Tibial nerve (tissue), 4 donors: ENCODE measurements around the gene ZFPL1.
"Not testable (repeated sequence)": the region's sequence is repeated elsewhere in the genome, so short reads cannot be mapped to it uniquely, and the experiment has no call there.

Experiments used
- CTCF ChIP-seq, 5 experiments: fragments of 200-600 bp in 3 of 5; fragments of 450-650 bp in 2 of 5; sonication (generic) in 3 of 5; IDR thresholded peaks; one replicate each; pipeline ENCODE4 v1.5.1; 2016 to 2019; ENCODE audit warnings: antibody characterized with exemption in 5 of 5, mild to moderate bottlenecking in 3 of 5, moderate library complexity in 2 of 5
- EP300 ChIP-seq, 2 donors: sonication (generic); formaldehyde crosslinking; IDR thresholded peaks; one replicate each; pipeline ENCODE4 v1.6.1; 2017; ENCODE audit warnings: antibody characterized with exemption in 2 of 2, mild to moderate bottlenecking in 1 of 2

DNA sequence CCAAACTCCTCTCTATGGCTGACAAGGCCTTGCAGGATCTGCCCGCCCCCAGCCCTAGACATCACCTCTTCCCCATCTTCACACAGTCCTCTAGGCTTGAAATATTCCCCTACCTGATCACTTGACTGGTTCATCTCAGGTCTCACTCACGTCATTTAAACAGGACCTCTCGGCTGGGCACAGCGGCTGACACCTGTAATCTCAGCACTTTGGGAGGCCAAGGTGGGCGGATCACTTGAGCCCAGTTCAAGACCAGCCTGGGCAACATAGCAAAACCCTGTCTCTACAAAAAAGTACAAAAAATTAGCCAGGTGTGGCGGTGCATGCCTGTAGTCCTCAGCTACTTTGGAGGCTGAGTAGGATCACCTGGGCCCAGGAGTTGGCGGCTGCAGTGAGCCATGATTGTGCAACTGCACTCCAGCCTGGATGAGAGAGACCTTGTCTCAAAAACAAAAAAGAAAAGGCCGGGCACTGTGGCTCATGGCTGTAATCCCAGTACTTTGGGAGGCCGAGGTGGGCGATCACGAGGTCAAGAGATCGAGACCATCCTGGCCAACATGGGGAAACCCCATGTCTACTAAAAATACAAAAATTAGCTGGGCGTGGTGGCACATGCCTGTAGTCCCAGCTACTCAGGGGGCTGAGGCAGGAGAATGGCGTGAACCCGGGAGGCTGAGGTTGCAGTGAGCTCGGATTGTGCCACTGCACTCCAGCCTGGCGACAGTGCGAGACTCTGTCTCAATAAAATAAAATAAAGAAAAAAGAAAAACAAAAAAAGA is 35.1 kb downstream of the ZFPL1 start:
- TF ChIP-seq CTCF, EP300 (IDR thresholded peaks at IDR 0.05): not testable (repeated sequence)
